Breast epithelium (tissue), 4 donors: ENCODE data around the gene DPH1. TPM values are rescaled to one million over a fixed set of nuclear protein-coding genes. Genes with fewer than 3 reads are reported as not detected.

ENCODE experiments used
- DNase-seq, 2 donors: peaks; one replicate each; pipeline ENCODE4 v3.0.0-alpha.2; 2019; ENCODE audit warnings: low spot score in 2 of 2
- H3K27ac ChIP-seq, 2 donors: fragments of 200-600 bp; sonication (generic) in 1 of 2; one replicate each; pipeline ENCODE4 v1.5.1; 2016 to 2019; ENCODE audit warnings: mild to moderate bottlenecking in 1 of 2
- H3K27me3 ChIP-seq, 2 donors: fragments of 200-600 bp; sonication (generic) in 1 of 2; one replicate each; pipeline versions ENCODE4 v1.5.1 to v1.6.0; 2017 to 2019; ENCODE audit warnings: control low read depth in 1 of 2, mild to moderate bottlenecking in 1 of 2
- H3K36me3 ChIP-seq: fragments of 200-600 bp; one replicate; pipeline ENCODE4 v1.5.1; 2019
- H3K4me1 ChIP-seq, 2 donors: fragments of 200-600 bp; sonication (generic); one replicate each; pipeline ENCODE4 v1.5.1; 2016 to 2019; ENCODE audit warnings: control low read depth in 1 of 2
- H3K4me3 ChIP-seq, 3 donors: fragments of 200-600 bp; sonication (generic); 1 replicate in 2 of 3; 2 replicates in 1 of 3; pipeline ENCODE4 v1.5.1; 2016 to 2019; ENCODE audit warnings: mild to moderate bottlenecking in 3 of 3, moderate library complexity in 2 of 3
- H3K9me3 ChIP-seq, 2 donors: fragments of 200-600 bp; sonication (generic) in 1 of 2; one replicate each; pipeline ENCODE4 v1.5.1; 2016 to 2019; ENCODE audit warnings: control low read depth in 1 of 2
- CTCF ChIP-seq, 3 donors: fragments of 450-650 bp; IDR thresholded peaks; one replicate each; pipeline ENCODE4 v1.5.1; 2016 to 2017; ENCODE audit warnings: antibody characterized with exemption in 3 of 3, mild to moderate bottlenecking in 3 of 3, moderate library complexity in 3 of 3
- POLR2A ChIP-seq: fragments of 450-650 bp; IDR thresholded peaks from one replicate; pipeline ENCODE4 v1.6.1; 2016; ENCODE audit warnings: antibody characterized with exemption, mild to moderate bottlenecking, moderate library complexity
- POLR2AphosphoS5 ChIP-seq, 3 donors: sonication (generic); formaldehyde crosslinking; IDR thresholded peaks; one replicate each; pipeline ENCODE4 v1.6.1; 2017; ENCODE audit warnings: antibody characterized with exemption in 3 of 3
- intact Hi-C: fragments of 100-400 bp; cut with DNase I; formaldehyde crosslinking; loops from one replicate; pipeline ENCODE4 v1.15.1; 2023; ENCODE audit warnings: low total_unique reads
- total RNA-seq, 3 donors: library from RNA; depleted of rRNA; stranded (reverse); fragments of >200 nt; gene quantifications; one replicate each; pipeline ENCODE4 v1.1.0, GENCODE V29; 2016

Gene DPH1
- total RNA-seq, 3 donors from 2014 or later = 28.3 to 66.6 (median 55.7) TPM

DNA sequence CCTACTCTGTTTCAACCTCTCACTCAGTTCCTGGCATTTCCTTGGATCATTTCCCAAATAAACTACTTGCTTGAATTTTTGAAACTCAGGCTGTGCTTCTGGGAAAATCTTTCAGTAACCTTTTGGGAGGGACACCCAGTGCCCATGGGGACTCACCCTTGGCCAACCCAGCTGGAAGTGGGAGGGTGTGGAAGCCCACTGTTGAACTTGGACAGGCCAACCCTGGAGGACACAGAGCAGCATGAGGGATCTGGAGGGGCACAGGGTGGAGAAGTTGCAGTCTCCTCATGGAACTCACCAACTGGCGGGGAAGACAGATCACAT lies 16.0 kb upstream of the DPH1 start:
- Histone ChIP-seq H3K9me3 (no peaks in the 10 kb centered on the region), H3K27ac (peak overlapping the region; percentile 48 to 86), H3K27me3 (no peaks in the 10 kb centered on the region), H3K4me3 (no peak overlapping the region), H3K4me1 (peaks cover 4% of the 10 kb centered on the region in 2 donors), H3K36me3 (no peaks in the 10 kb centered on the region)
- DNase-seq = no peak
- intact Hi-C loops = loop anchor here (5.0 kb wide), 1 partner anchor 617 kb away; no protein-coding TSS in a partner anchor
- TF ChIP-seq POLR2A (no peak), POLR2AphosphoS5 (IDR thresholded peaks at IDR 0.05) (no peak), CTCF (IDR thresholded peaks at IDR 0.05) (no peak)

- no peaks in the 10 kb centered on the region for H3K9me3 ChIP-seq
- H3K36me3 ChIP-seq = no peaks in the 10 kb centered on the region
- H3K27me3 ChIP-seq = no peaks in the 10 kb centered on the region
- peak overlapping the region; percentile 1 to 25 for H3K27ac ChIP-seq
- H3K4me3 ChIP-seq = no peak overlapping the region
- intact Hi-C loops = no loop called here
- peaks cover 4% of the 10 kb centered on the region in 2 donors for H3K4me1 ChIP-seq
- TF ChIP-seq POLR2A (no peak), CTCF (IDR thresholded peaks at IDR 0.05) (no peak), POLR2AphosphoS5 (IDR thresholded peaks at IDR 0.05) (no peak)
- DNase-seq = no peak
Observed at GRCh38 chr17:2015314-2015713, 14.6 kb upstream of the DPH1 start.

DNA sequence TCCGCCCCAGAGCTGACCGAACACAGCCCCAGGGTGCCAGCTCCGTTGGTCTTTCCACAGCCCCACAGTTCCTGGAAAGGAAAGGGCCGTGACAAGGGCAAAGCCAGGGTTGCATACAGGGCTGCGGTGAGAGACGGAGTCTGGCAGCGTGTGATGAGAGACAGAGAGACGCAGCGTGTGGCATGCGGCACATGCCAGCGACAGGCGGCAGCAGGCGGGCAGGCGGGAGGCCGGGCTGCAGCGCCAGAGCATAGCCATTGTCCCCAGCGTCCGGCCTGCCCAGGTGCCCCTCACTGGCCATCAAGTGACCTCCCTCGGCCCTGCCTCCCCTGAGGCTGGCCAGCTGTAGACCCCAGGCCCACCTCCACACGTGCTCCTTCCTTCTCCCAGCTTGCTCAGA lies 13.5 kb upstream of the DPH1 start:
- H3K27me3 ChIP-seq = no peaks in the 10 kb centered on the region
- H3K4me1 ChIP-seq = peaks cover 0 to 4% of the 10 kb centered on the region in 2 donors
- intact Hi-C loops = no loop called here
- no peaks in the 10 kb centered on the region for H3K9me3 ChIP-seq
- H3K27ac ChIP-seq = no peak overlapping the region
- H3K36me3 ChIP-seq = no peaks in the 10 kb centered on the region
- TF ChIP-seq POLR2AphosphoS5 (IDR thresholded peaks at IDR 0.05) (no peak), POLR2A (no peak), CTCF (IDR thresholded peaks at IDR 0.05) (no peak)
- H3K4me3 ChIP-seq = no peak overlapping the region
- DNase-seq = no peak

DNA sequence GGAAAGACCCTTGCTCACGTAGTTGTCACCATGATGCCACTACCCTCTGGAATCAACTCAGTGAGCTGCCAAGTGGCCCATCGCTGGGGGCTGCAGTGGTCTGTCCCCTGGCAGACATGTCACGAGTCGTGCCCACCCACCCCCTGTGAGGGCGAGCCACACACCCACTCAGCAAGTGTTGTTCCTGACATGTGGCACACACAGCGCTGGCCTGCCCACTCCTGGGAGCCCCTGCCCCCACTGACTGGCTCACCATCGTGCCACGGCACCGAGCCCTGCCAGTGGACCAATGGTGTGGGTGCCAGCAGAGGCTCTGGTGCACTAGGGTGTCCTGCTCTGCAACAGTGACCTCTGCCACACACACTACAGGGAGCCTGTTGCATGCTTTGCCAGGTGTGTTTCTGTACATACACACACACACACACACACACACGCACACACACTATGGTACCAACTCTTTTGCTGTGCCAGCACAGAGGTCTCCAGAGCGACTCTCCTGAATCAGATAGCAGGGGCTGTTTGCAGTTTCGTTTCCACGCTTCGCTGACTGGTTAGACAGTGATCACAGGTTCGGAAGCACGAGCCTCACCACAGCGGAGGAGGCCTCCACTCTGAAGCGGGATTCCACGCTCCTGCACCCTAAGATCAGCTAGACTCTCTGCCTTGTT lies 12.5 kb upstream of the DPH1 start:
- no peak for TF ChIP-seq POLR2AphosphoS5 (IDR thresholded peaks at IDR 0.05)
- TF ChIP-seq CTCF (IDR thresholded peaks at IDR 0.05) = no peak
- TF ChIP-seq POLR2A = no peak
- no peak overlapping the region for H3K4me3 ChIP-seq
- no peaks in the 10 kb centered on the region for H3K9me3 ChIP-seq
- H3K27ac ChIP-seq = peak overlapping the region in 1 of 2 donors; percentile 61
- no peak for DNase-seq
- intact Hi-C loops = no loop called here
- H3K4me1 ChIP-seq = peaks cover 0 to 2% of the 10 kb centered on the region in 2 donors
- H3K27me3 ChIP-seq = no peaks in the 10 kb centered on the region
- no peaks in the 10 kb centered on the region for H3K36me3 ChIP-seq

DNA sequence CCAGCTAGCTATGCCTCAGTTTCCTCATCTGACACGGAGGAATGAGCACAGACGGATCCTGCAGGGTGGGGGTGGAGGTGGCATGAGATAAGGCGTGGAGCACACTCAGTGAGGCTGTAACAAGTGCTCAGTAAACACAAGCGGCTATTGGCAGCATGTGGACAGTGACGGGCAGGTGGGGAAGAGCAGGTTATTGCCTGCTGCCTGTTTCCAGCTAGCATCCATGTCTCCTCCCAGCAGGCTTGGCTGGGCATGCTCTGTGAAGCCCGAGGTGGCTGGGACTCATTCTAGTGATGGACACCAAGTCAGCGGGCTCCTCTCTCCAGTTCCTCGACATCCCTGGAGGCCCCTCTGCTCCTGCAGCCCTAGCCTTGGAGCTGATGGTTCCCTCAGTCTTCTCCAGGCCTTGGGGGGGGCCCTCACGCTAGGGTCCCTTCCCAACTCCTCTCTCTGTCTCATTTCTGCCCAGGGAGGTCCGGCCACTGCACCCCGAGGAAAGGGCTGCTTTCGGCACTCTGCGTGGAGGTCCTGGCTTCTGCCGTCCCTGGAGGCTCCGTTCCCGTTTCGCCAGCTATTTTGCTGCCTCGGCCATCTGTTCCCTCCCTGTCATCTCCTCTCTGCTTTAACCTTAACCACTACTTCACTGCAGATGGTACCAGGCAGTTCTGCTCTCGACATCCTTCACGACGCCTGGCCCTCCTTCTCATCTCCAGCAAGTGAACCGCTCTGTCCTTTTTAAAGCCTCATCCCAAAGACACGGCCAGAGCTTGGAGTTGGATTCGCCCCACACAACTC lies 11.0 kb upstream of the DPH1 start:
- no peak for DNase-seq
- Histone ChIP-seq H3K4me3 (no peak overlapping the region), H3K36me3 (no peaks in the 10 kb centered on the region), H3K9me3 (no peaks in the 10 kb centered on the region), H3K27ac (no peak overlapping the region), H3K27me3 (no peaks in the 10 kb centered on the region), H3K4me1 (no peaks in the 10 kb centered on the region)
- TF ChIP-seq CTCF (IDR thresholded peaks at IDR 0.05) (no peak), POLR2A (no peak), POLR2AphosphoS5 (IDR thresholded peaks at IDR 0.05) (no peak)
- intact Hi-C loops = no loop called here
